Activated effector memory CD4-positive, alpha-beta T cell treated with anti-CD3 and anti-CD28 coated beads, Interleukin-2, amount 50 U/mL, for 16 hours (primary cell): ENCODE measurements around the gene CGB8.
"Not testable (repeated sequence)": the region's sequence is repeated elsewhere in the genome, so short reads cannot be mapped to it uniquely, and the experiment has no call there.

ENCODE experiments used
- DNase-seq: peaks from one replicate; pipeline ENCODE4 v3.0.0-alpha.2; 2020

The CGB8 gene

DNA sequence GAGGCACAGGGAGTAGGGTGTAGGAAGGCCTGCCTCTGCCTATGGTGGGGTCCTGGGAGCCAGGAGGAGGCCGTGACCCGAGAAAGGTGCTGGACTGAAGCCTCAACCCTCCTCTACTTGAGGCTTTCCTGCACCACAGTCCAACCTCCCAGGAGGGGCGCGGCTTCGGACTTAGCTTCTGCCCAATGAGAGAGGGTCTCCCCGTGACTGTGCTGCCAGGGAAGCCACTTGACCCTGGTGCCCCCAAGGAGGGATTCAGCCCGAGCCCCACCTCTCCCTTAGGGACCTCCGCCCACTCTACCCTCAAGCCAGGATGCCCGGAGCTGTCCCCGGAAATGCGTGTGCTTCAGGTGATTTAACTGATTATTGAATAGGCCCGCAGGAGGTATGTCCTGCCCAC, at the start of gene CGB8:
Gene CGB8 (minus strand): TSS at position 101 of the 400 bp plus-strand sequence. CDS start 372 bp downstream, outside the sequence.
- not testable (repeated sequence) for DNase-seq

DNA sequence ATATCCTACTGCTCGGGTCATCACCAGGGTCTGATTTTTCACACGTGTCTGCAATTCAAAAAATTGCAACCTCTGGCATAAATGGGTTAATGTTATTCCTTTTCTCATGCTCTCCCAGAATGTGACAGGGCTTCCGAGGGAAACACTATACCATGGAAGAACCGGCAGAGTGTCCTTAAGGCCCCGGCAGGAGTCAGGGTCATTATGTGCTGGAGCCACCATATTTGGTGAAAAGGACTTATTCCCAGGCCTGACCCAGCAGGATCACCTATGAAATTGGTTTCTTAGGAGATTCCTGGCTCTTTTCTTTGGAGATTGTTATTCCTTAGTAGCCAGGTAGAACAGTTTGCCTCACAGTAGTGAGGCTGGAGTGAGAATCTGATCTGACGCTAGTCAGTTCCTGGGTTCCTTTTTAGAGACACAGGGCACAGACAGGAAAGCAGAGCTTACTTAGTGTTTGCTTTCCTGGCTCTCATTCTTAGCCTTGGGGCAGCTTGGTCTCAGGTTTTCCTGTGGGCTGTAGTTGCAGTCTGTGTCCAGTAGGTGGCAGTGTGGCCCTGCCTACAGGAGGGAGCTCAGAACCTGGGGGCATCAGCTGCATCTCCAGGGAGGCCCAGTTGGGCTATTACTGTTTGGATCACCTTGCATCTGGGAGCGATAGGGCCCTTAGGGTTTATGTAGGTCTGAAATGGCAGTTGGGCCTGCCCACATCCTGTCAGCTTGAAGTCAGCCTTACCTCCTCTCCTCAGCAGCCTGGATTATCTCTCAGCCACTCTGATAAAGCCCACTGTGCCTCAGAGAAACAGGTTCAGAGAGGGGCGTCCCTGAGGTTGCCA, 48.8 kb upstream of the CGB8 start:
- DNase-seq = peak; percentile 90

DNA sequence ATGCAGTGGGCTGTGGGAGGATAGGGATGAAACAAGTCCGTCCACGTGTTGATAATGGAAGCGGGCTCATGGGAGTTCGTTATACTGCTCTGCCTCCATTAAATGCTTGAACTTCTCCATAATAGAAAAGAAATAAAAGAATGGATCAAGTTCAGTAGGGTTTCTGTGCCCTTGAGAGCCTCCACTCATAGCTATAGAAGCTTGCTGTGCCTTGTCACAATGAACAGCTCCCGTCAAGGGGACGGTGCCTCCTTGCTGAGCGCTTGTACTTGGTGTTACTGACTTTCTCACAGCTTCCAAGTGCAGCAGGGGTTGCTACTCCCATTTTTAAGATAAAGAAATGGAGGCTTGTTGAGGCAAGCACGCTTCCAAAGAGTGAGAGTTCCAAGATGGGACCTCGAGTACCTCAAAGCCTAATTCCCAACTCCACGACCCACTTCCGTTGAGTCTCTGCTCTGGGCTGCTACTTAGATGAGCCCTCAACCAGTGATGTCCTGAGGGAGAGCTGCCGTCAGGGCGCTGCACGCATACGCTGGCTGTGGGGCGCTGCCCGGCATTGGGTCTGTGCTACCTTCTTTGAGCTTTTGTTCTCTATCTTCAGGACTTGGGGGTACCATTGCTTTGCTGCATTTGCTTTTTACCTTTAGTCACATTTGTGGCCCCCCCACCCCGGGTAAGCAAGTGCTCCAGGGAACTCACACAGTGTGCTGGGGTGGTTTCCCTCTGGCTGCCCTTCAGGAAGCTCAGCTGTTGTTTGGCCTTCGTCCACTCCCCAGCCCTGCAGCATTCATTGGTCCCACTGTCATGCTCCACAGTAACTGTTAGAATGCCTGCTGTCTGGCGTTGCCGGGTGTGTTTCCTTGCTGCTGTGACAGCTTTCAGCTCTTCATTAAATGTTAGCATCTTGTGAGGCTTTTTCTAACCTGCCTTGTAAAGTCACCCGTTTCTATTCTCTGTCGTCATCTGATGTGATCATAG, 45.9 kb upstream of the CGB8 start:
- DNase-seq = no peak

DNA sequence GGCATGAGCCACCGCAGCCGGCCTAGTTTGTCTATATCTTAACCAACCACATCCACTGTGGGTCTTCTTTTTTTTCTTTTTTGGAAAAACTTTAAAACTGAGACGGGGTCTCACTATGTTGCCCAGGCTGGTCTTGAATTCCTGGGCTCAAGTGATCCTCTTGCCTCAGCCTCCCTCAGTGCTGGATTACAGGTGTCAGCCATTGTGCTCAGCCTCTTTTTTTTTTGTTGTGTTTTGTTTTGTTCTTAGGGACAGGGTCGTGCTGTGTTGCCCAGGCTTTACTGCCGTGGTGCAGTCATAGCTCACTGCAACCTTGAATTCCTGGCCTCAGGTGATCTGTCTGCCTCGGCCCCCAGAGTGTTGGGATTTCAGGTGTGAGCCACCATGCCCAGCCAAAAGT, 43.8 kb upstream of the CGB8 start:
- no peak for DNase-seq

DNA sequence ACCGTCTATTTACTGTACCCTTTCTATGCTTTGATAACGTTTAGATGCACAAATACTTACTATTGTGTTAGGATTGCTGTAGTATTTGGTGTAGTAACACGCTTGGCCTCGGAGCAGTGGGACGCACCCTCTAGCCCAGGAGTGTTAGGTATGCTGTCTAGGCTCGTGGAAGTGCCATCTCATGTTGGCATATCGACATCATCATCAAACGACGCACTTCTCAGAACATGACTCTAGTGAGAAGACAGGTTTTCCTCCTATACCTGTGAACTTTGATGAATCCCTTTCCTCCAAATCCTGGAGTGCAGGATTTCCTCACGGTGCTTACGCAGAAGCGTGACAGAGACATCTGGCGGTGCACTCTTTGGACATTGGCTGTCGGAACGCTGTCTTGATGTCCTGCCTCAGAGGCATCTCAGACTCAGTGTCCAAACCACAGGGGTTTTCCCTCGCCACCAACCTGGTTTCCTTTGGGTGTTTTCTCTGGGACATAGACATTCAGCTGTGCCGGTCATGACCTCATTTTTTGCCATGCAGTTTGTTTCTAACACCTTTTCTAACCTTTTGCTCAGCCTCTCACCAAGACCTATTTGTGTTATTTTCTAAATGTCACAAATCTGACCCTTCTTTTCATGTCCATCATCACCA, 42.6 kb upstream of the CGB8 start:
- no peak for DNase-seq

DNA sequence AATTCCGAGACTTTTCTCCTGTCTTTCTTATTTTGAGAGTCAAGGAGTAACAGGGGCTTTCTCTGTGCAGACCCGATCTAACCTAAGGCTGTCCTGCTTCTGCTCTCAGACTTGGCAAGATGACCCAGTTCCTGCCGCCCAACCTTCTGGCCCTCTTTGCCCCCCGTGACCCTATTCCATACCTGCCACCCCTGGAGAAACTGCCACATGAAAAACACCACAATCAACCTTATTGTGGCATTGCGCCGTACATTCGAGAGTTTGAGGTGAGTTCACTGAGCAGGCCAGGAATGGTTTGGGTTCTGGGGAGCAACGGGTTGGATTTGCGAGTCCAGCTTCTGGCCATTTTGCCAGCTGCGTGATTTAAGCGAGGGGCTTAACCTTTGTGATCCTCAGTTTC, 37.4 kb upstream of the CGB8 start:
- no peak for DNase-seq

DNA sequence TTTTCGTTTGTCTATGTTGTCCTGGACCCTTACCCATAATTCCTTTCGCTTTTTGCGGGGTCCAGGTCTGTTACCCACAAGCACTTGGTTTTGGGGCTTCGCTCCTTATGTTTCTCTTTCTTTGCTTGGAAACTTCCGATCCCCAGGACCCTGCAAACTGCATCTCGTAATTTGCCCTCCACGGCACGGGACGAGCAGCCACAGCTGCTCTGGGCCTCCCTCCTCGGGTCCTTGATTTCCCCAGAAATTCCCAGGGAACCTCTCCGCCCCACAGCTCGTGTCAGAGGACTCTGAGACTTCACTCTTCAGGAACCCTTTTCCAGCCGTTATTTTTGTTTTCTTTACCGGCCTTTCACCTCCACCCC, 36.9 kb upstream of the CGB8 start:
- DNase-seq = no peak

DNA sequence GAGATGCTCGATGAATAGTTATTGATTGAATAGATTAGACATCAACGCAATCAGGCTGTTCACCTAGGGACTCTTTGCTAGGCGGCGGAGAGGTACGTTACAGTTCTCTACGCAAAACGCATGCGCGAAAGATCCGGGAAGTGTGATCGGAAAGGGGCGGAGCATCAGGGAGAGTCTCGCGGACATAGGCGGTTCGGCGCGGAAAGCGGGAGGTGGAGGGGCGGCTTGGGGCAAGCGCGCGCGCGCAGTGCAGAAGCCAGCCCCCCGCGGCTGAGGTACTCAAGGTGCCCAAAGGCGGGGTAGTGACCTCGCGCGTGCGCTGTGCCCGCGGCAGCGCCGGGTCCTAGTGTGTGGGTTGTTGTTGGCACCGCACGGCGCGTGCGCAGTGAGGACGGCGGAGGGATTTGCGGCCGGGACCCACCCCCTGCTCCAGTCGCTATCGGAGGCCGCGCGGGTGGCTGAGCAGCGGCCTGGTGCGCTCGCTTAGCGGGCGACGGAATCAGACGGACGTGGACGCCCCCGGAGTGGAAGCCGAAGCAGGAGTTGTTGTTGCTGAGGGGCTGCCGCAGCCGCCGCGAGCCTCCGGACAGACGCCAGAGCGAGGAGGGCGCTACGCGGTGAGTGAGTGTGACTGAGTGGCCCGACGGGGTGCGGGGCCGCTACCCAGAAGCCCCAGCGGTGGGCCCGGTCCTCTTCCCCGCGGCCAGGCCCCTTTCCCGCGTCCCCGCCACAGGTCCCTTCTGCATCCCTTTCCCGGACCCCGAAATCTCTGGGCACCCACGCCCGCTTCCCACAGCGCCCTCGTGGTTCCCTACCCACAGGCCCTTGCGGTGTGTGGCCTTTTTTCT, 36.3 kb upstream of the CGB8 start, which contains the start of gene SNRNP70:
Gene SNRNP70 (plus strand): TSS at position 432 of the 848 bp plus-strand sequence. CDS start 964 bp downstream, outside the sequence.
- DNase-seq = peak; percentile 99

DNA sequence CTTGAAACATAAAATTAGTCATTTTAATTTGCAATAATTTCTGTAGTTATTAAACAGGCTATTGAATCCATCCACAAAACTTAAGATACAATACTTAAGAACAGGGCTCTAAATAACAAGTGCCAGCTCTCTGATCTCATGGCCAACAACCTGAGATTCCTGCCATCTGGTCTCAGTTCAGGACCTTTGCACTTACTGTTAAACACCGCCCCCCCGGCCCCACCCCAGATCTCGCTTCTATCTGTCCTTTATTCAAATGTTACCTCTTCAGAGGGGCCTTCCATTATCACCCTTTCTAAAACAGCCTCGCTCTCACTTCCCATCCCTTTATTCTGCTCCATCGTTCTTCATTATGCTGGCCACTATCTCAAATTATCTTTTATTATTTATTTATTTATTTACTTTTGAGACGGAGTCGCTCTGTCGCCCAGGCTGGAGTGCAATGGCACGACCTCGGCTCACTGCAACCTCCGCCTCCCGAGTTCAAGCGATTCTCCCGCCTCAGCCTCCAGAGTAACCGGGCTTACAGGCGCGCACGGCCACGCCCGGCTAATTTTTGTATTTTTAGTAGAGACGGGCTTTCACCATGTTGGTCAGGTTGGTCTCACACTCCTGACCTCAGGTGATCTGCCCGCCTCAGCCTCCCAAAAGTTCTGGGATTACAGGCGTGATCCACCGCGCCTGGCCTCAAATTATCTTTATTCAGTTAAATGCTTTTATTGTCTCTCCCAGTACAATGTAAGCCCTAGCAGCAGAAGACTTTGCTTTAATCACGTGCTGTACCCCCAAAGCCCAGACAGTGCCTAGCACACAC, 35.5 kb upstream of the CGB8 start:
- no peak for DNase-seq

DNA sequence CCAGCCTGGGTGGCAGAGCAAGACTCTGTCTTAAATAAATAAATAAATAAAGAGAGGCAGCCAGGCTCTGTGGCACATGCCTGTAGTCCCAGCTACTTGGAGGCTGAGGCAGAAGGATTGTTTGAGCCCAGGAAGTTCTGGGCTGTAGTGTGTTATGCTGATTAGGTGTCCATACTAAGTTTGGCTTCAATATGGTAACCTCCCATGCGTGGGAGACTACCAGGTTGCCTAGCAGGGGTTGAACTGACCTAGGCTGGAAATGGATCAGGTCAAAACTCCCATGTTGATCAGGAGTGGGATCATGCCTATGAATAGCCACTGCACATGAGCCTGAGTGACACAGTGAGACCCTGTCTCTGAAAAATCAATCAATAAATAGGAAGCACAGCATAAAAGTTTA, 32.4 kb upstream of the CGB8 start:
- no peak for DNase-seq

DNA sequence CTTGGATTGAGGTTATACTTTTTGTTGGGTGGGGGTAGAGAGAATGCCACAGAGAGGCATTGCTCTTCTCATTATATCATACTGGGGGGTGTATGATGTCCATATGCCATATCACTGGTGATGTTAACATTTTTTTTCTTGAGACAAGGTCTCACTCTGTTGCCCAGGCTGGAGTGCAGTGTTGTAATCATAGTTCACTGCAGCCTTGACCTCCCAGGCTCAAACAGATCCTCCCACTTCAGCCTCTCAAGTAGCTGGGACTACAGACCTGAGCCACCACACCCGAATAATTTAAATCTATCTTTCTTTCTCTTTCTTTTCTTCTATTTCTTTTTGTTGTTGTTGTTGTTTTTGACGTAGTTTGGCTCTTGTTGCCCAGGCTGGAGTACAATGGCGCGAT, 31.5 kb upstream of the CGB8 start:
- no peak for DNase-seq

DNA sequence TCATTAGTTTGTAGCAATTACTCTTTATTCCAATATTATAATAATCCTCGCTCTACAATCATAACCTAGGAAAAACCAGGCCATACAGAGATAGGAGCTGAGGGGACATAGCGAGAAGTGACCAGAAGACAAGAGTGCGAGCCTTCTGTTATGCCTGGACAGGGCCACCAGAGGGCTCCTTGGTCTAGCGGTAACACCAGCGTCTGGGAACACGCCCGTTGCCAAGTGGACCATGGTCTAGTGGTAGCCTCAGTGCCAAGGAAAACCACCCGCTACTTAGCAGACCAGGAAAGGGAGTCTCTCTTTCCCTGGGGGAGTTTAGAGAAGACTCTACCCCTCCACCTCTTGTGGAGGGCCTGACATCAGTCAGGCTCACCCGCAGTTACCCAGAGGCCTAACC, 26.0 kb upstream of the CGB8 start:
- not testable (repeated sequence) for DNase-seq

DNA sequence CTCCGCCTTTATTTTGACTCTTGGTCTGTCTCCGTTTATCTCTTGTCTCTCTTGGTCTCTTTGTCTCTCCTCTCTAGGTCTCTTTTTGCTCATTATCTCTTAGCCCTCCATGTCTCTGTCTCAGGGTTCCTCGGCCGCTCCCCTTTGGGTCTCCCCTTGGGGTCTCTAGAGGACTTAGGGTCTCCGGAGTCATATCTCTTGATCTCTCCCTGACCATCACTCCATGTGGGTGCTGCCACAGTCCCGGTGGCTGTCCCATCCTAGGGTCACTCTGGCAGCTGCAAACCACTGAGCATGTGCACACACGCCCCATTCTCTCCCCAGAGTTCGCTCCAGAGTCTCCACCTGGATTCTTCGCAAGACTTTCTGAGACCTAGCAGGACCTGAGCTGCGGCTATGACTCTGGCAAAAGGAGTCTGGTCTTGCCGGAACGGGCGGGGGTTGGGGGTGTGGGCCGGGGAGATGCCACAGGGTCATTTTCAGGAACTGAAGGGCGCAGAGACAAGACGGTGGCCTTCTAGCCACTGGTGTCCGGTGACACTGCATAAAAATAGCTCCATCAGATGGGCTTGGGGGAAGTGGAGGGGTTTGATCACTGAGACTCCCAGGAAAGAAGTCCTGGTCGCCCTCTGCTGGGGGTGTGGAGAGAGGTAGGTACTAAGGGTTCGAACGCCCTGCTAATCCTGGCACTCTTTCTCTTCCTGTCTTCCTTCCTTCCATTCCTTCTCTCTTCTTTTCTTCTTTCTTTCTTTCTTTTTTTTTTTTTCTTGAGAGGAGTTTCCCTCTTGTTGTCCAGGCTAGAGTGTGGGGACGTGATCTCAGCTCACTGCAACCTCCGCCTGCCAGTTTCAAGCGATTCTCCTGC, 24.8 kb upstream of the CGB8 start:
- no peak for DNase-seq

DNA sequence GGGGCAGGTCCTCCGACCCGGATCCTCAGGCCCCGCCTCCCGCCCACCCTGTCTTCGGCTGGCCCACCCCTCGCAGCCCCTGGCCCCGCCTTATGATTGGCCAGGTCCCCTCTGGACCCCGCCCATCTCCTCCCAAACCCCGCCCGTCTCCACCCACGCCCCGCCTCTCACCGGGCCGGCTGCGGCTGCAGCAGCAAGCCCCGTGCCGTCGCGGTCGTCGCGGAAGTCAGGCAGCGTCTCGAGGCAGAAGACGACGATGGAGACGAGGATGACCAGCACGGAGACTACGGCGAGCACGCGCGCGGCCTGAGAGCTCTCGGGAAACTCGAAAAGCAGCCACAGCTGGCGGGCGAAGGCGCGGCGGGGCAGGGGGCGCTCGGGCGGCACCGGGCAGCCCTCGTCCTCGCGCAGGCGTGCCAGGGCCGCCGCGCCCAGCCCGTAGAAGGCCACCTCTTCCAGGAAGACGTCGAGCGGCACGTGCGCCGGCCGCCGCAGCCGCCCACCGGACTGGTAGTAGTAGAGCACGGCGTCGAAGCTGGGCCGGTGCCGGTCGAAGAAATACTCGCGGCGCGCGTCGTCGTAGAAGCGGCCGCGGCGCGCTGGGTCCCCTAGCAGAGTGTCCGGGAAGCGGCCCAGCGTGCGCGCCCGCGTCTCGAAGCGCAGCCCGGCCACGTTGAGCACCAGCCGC, 23.1 kb upstream of the CGB8 start:
- DNase-seq = peak; percentile 71

DNA sequence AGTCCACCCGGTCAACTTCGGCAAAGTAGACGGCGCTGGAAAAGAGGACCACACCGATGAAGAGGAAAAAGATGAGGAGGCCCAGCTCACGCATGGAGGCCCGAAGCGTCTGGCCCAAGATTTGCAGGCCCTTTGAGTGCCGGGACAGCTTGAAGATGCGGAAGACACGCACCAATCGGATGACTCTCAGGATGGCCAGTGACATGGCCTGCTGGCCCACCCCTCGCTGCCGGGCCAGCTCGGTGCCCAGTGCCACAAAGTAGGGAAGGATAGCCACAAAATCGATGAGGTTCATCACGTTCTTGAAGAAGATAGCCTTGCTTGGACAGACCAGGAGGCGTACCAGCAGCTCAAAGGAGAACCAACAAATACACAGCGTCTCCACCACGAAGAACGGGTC, 21.5 kb upstream of the CGB8 start:
- no peak for DNase-seq

DNA sequence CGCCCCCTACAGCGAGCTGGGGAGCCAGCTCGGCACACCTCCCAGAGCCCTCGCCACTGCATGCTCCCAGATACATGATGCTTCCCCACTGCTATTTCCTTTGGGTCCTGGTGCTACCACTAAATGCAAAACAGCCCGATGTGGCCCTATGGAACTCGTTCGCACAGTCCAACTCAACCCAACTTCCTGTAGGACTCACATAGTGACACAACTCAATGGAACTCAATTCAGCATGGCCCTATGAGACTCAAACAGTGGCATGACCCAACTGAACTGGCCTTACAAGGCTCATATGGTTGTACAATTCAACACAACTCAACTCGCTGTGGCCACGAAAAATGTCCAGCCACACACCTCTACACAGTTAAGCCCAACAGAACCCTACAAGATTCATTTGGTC, 20.1 kb upstream of the CGB8 start:
- no peak for DNase-seq

DNA sequence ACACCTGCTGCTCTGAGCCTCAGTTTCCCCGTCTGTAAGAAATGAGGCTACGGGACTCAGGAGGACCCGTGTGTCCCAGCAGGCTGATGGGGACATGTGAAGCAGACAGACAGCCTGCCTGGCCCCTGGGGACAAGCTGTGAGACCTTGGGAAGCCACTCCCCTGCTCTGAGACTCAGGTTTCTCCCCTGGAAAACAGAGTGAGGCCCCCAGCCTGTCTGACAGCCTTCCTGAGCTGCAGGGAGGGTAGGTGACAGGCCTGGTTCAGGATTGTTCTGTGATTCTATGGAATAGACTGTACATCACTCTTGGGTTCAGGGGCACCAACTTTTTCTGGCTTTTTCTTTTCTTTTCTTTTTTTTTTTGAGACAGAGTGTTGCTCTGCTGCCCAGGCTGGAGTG, 18.6 kb upstream of the CGB8 start:
- no peak for DNase-seq

DNA sequence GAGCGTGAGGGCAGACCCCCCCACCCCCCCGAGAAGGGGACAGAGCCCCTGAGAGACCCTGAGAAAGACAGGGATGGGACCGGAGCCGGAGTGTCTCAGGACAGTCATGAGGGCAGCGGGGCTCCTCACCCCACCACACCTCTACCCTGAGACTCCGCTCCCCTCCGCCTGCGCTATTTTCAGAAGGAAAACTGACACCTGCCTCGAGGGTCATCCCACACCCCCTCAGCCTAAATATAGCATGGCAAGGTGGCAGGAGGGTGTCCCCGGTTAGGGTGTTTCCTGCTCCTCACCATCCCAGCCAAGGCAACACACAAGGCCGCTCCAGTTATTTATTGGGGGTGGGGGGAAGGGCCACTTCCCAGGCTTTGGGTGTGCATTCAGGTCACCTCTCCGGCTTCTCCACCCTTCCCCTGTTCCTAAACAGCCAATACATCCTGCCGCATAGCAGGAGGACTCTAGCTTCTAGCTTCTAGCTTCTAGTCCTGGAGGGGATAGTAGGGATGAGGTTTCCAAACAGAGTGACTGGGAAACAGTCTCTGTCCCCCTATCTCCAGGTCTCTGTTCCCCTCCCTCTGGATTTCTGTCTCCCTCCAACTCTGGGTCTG, 17.1 kb upstream of the CGB8 start:
- no peak for DNase-seq
